Spleen (tissue), 7 donors: ENCODE measurements around the gene EPHB2.

Experiments
- POLR2A ChIP-seq, 3 donors: fragments of 450-650 bp; IDR thresholded peaks; one replicate each; pipeline ENCODE4 v1.5.1; 2017; ENCODE audit warnings: antibody characterized with exemption in 3 of 3, mild to moderate bottlenecking in 1 of 3
- POLR2AphosphoS5 ChIP-seq, 3 donors: sonication (generic); formaldehyde crosslinking; IDR thresholded peaks; one replicate each; pipeline ENCODE4 v1.5.1; 2017; ENCODE audit warnings: antibody characterized with exemption in 3 of 3
- TF ChIP-seq, protein P1 (sequence below), 11 experiments: fragments of 200-600 bp in 7 of 11; fragments of 450-650 bp in 4 of 11; sonication (generic) in 4 of 11; IDR thresholded peaks in 8 of 11; conservative IDR thresholded peaks in 3 of 11; 1 replicate in 7 of 11; 2 replicates in 4 of 11; pipeline versions ENCODE4 v1.4.0 to v1.8.0; 2016 to 2021; ENCODE audit warnings: antibody characterized with exemption in 11 of 11, inconsistent platforms in 4 of 11, mild to moderate bottlenecking in 1 of 11
- donor health status: DM: no; HTN: no; CAD: no; lungs with moderate emphysema.
- donor health status: DM: no; HTN: no; CAD: no.
- donor health status: DM: no; HTN: no; CAD: no.

DNA sequence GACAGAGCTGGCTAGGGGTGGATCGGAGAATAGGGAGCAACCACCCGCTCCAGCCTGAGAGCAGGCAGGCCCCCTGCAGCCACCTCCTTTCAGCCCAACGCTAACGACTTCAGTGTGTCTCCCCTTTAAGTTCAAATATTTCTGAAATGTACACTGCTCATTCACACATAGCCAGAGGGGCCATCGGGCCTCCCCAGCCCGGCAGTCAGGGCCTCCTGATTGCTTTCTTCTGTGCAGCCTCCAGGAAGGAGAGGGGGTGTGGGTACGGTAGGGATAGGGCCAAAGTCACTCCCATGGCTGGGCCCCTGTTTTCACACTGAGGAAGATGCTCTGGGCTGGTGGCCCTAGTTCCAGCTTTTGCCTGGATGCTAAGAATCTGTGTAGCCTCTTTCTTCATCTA is 64.8 kb downstream of the EPHB2 start:
- TF ChIP-seq, protein P1, sequence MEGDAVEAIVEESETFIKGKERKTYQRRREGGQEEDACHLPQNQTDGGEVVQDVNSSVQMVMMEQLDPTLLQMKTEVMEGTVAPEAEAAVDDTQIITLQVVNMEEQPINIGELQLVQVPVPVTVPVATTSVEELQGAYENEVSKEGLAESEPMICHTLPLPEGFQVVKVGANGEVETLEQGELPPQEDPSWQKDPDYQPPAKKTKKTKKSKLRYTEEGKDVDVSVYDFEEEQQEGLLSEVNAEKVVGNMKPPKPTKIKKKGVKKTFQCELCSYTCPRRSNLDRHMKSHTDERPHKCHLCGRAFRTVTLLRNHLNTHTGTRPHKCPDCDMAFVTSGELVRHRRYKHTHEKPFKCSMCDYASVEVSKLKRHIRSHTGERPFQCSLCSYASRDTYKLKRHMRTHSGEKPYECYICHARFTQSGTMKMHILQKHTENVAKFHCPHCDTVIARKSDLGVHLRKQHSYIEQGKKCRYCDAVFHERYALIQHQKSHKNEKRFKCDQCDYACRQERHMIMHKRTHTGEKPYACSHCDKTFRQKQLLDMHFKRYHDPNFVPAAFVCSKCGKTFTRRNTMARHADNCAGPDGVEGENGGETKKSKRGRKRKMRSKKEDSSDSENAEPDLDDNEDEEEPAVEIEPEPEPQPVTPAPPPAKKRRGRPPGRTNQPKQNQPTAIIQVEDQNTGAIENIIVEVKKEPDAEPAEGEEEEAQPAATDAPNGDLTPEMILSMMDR (IDR thresholded peaks at IDR 0.05 in 8 of 11, conservative IDR thresholded peaks at IDR 0.05 in 3 of 11), result no peak
- TF ChIP-seq POLR2A (IDR thresholded peaks at IDR 0.05), result no peak
- no peak for TF ChIP-seq POLR2AphosphoS5 (IDR thresholded peaks at IDR 0.05)
